Testis (tissue), 3 donors: ENCODE data around the gene PUM2. TPM values are rescaled to one million over a fixed set of nuclear protein-coding genes. Genes with fewer than 3 reads are reported as not detected.

Experiments used
- DNase-seq: peaks from one replicate; pipeline ENCODE4 v3.0.0-alpha.2; 2019
- H3K27ac ChIP-seq, 2 donors: fragments of 200-600 bp; sonication (generic); one replicate each; pipeline ENCODE4 v1.5.1; 2019
- H3K27me3 ChIP-seq: fragments of 200-600 bp; sonication (generic); one replicate; pipeline ENCODE4 v1.5.1; 2019
- H3K36me3 ChIP-seq: fragments of 200-600 bp; sonication (generic); one replicate; pipeline ENCODE4 v1.5.1; 2017; ENCODE audit warnings: low read depth; ENCODE audit errors: missing control alignments
- H3K4me1 ChIP-seq: fragments of 200-600 bp; sonication (generic); one replicate; pipeline ENCODE4 v1.5.1; 2019
- H3K4me3 ChIP-seq, 2 donors: fragments of 200-600 bp; sonication (generic); one replicate each; pipeline ENCODE4 v1.5.1; 2017 to 2019
- H3K9me3 ChIP-seq: fragments of 200-600 bp; sonication (generic); one replicate; pipeline ENCODE4 v1.5.1; 2017
- POLR2A ChIP-seq: fragments of 450-650 bp; IDR thresholded peaks from one replicate; pipeline ENCODE4 v1.6.1; 2017; ENCODE audit warnings: antibody characterized with exemption, mild to moderate bottlenecking, moderate library complexity
- WGBS, 2 donors: methylation state at CpG; one replicate each; pipeline ENCODE4 v1.1.5; 2018; 5-methylcytosine and 5-hydroxymethylcytosine counted together
- intact Hi-C: fragments of 100-400 bp; cut with DNase I; formaldehyde crosslinking; loops from one replicate; pipeline ENCODE4 v1.15.1; 2023; ENCODE audit warnings: low total_unique reads
- polyA plus RNA-seq: library from polyadenylated mRNA; stranded (reverse); fragments of 350-450 nt; fragmentation: Illumina TruSeq; extraction: RNeasy Lipid Tissue Mini Kit (QIAGEN cat#74804); gene quantifications from one replicate; pipeline ENCODE4 v1.2.3, GENCODE V29; 2014; ENCODE audit warnings: low read depth, low replicate concordance; ENCODE audit not compliant: insufficient read depth
- total RNA-seq, 2 donors: library from RNA; depleted of rRNA; stranded (reverse); fragments of >200 nt; gene quantifications; one replicate each; pipeline ENCODE4 v1.2.3, GENCODE V29; 2016
- TF ChIP-seq, protein P1 (sequence below), 3 experiments: fragments of 450-650 bp in 2 of 3; fragments of 200-600 bp in 1 of 3; sonication (generic) in 1 of 3; IDR thresholded peaks; one replicate each; pipeline ENCODE4 v1.5.1; 2016 to 2019; ENCODE audit warnings: antibody characterized with exemption in 3 of 3, mild to moderate bottlenecking in 2 of 3, moderate library complexity in 1 of 3

PUM2 gene
- total and polyA plus RNA-seq, 3 donors from 2014 or later, result 50.5 to 92.5 (median 78.0) TPM

DNA sequence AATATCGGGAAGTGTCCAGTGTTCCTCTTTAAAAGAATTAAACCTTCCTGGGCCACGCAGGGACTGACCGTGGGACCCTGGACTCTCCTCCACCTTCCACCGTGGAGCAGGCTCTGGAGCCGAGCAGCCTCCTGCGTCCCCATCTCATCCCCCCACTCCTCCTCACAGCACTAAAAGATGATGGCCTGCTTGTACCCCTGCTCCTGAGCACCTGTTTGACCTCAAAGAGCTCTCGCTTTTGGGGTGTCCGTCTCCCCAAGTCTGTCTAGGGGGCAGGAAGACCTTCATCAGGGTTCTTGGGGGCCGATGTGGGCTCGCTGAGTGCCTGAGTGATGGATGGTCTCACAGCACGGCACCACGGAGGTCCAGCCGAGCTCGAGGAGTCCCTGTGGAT lies 124.5 kb downstream of the PUM2 start:
- Histone ChIP-seq H3K4me1 (peaks cover 10% of the 10 kb centered on the region), H3K27ac (no peak overlapping the region), H3K36me3 (no peaks in the 10 kb centered on the region), H3K27me3 (no peaks in the 10 kb centered on the region), H3K9me3 (no peaks in the 10 kb centered on the region), H3K4me3 (peak overlapping the region in 1 of 2 donors; percentile 61)
- intact Hi-C loops, result loop anchor here (10.0 kb wide), 1 partner anchor 91 kb away; no protein-coding TSS in a partner anchor
- WGBS, 2 donors, result 70 to 77% methylated on average over 14 of the region's 14 CpGs
- TF ChIP-seq, protein P1, sequence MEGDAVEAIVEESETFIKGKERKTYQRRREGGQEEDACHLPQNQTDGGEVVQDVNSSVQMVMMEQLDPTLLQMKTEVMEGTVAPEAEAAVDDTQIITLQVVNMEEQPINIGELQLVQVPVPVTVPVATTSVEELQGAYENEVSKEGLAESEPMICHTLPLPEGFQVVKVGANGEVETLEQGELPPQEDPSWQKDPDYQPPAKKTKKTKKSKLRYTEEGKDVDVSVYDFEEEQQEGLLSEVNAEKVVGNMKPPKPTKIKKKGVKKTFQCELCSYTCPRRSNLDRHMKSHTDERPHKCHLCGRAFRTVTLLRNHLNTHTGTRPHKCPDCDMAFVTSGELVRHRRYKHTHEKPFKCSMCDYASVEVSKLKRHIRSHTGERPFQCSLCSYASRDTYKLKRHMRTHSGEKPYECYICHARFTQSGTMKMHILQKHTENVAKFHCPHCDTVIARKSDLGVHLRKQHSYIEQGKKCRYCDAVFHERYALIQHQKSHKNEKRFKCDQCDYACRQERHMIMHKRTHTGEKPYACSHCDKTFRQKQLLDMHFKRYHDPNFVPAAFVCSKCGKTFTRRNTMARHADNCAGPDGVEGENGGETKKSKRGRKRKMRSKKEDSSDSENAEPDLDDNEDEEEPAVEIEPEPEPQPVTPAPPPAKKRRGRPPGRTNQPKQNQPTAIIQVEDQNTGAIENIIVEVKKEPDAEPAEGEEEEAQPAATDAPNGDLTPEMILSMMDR (IDR thresholded peaks at IDR 0.05), result no peak
- no peak for TF ChIP-seq POLR2A
- DNase-seq, result no peak

DNA sequence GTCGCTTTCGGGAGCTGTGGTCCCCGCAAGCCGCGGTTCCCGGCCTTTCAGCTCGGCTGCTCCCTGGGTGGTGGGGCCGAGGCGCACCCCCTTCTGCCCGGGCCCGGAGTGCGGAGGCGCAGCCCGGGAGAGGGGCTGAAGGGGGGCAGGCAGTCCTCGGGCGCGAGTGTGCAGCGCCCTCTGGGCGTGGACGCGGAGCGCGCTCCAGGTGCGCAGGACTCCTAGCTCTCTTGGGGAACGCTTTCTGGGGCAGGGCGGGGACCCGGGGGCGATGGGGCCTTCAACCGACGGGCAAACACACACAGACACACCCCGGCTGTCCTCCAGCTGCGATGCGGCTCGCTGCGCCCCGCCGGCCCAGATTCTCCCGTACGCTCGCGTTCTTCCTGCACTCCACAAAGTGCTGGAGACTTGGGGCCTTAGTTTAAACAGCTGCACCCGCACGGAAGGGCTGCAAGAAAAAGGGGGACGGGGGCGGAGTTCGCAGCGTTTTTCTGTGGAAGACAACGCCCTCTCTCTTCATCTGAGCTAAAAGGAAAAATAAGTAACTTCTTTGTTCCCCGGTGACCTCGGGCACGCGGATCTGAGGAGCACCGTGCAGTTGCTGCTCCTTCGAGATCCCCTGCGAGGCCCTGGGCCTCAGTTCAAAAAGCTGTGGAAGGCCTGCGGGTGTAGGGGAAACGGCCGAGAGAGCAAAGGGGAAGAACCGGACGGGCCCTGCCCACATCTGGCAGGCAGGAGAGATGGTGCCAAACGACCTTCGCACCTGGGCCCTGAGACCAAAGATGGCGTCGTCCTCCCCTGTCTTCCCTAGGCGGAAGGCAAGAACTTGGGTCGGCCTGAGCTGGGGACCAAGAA lies 125.1 kb downstream of the PUM2 start:
- H3K4me3 ChIP-seq, result peak overlapping the region; percentile 51 to 61
- H3K4me1 ChIP-seq, result peaks cover 10% of the 10 kb centered on the region
- TF ChIP-seq, protein P1 (IDR thresholded peaks at IDR 0.05), result peak in 2 of 3 experiments; percentile 32 to 47
- no peak for TF ChIP-seq POLR2A
- H3K27me3 ChIP-seq, result no peaks in the 10 kb centered on the region
- peak; percentile 60 for DNase-seq
- no peaks in the 10 kb centered on the region for H3K36me3 ChIP-seq
- intact Hi-C loops, result loop anchor here (10.0 kb wide), 1 partner anchor 91 kb away; no protein-coding TSS in a partner anchor
- no peaks in the 10 kb centered on the region for H3K9me3 ChIP-seq
- WGBS, 2 donors, result 8 to 11% methylated on average over 23 to 54 of the region's 66 CpGs
- H3K27ac ChIP-seq, result peak overlapping the region; percentile 53 to 56

DNA sequence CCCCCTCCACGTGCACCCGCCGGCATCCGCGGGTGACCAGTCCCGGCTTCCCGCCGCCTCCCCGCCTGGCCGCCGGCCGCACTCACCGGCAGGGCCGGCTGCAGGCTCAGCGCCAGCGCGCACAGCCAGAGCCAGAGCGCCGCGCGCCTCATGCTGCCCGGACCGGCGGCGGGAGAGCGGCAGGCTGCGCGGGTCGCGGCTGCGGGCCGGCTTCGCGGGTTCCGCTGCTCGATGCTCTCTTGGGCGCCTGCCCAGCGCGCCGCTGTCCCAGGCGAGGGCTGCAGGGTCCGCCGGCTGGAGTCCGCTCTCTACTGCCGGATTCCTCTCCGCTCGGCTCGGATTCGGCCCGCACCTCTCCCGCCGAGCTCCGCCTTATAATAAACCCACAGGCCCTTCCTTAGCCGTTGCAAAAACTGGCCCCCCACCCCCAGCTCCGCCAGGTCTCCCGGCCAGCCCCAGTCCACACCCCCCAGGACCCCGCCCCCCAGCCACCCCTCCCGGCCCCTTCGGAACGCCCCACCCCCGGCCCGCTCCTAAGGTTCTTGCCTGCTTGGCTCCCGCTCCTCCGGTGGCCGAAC lies 125.8 kb downstream of the PUM2 start, which contains the start of gene SDC1:
TSS of gene SDC1 (minus strand) at position 415 of the 578 bp plus-strand sequence. CDS start at position 152, 263 bp downstream.
- DNase-seq, result peak; percentile 53
- Histone ChIP-seq H3K36me3 (no peaks in the 10 kb centered on the region), H3K4me3 (peak within 1 kb of the TSS; percentile 51 to 61), H3K9me3 (no peaks in the 10 kb centered on the region), H3K4me1 (peaks cover 10% of the 10 kb centered on the region), H3K27me3 (no peaks in the 10 kb centered on the region), H3K27ac (peak within 1 kb of the TSS; percentile 56 to 59)
- intact Hi-C loops, result loop anchor here (10.0 kb wide), 1 partner anchor 90 kb away; no protein-coding TSS in a partner anchor
- 0 to 2% methylated on average over 25 to 51 of the region's 65 CpGs for WGBS, 2 donors
- TF ChIP-seq, protein P1 (IDR thresholded peaks at IDR 0.05), result no peak
- no peak for TF ChIP-seq POLR2A

DNA sequence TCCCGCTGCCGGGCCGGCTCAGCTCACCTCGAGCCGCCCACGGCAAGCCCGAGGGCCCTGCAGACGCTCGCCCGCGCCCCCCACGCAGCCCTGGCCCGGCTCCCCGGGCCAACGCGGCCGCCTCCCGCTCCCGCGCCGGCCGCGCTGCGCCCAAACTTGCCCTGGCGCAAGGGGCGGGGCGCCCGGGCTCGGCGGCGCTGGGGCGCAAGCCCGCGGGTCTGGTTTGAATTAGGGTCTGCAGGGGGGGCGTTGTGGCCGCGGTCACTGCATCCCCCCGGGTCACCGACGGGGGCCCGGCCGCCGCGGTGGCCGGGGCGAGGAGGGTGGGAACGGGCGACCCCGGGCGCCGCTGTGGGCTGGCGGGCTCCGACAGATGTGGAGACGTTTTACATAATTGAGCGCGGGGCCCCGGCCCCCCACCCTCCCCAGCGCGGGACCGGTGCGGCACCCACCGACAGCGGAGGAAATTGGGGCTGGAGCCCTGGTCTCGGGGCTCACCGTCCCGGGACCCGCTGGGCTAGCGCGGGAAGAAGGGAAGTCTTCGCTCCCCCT lies 126.4 kb downstream of the PUM2 start:
- no peaks in the 10 kb centered on the region for H3K27me3 ChIP-seq
- no peaks in the 10 kb centered on the region for H3K9me3 ChIP-seq
- peaks cover 10% of the 10 kb centered on the region for H3K4me1 ChIP-seq
- 0 to 3% methylated on average over 1 to 53 of the region's 70 CpGs for WGBS, 2 donors
- H3K36me3 ChIP-seq, result no peaks in the 10 kb centered on the region
- TF ChIP-seq, protein P1 (IDR thresholded peaks at IDR 0.05), result no peak
- no peak for TF ChIP-seq POLR2A
- intact Hi-C loops, result loop anchor here (10.0 kb wide), 1 partner anchor 89 kb away; no protein-coding TSS in a partner anchor
- no peak for DNase-seq
- H3K27ac ChIP-seq, result peak overlapping the region in 1 of 2 donors; percentile 59
- H3K4me3 ChIP-seq, result peak overlapping the region; percentile 51 to 61
